Placental pericyte (primary cell): ENCODE results near the gene PPIC. TPM values are rescaled to one million over a fixed set of nuclear protein-coding genes. Genes with fewer than 3 reads are reported as not detected.

Experiments
- small RNA-seq: library from RNA; depleted of rRNA; stranded (forward); fragments of <200 nt; gene quantifications from one replicate; pipeline ENCODE3, GENCODE V24; 2012; ENCODE audit warnings: low replicate concordance
- total RNA-seq: library from RNA; depleted of rRNA; stranded (reverse); fragments of >200 nt; gene quantifications from 2 replicates; pipeline ENCODE4 v1.2.3, GENCODE V29; 2012

The PPIC gene
- total RNA-seq = 18.3 and 37.0 TPM in 2 replicates

DNA sequence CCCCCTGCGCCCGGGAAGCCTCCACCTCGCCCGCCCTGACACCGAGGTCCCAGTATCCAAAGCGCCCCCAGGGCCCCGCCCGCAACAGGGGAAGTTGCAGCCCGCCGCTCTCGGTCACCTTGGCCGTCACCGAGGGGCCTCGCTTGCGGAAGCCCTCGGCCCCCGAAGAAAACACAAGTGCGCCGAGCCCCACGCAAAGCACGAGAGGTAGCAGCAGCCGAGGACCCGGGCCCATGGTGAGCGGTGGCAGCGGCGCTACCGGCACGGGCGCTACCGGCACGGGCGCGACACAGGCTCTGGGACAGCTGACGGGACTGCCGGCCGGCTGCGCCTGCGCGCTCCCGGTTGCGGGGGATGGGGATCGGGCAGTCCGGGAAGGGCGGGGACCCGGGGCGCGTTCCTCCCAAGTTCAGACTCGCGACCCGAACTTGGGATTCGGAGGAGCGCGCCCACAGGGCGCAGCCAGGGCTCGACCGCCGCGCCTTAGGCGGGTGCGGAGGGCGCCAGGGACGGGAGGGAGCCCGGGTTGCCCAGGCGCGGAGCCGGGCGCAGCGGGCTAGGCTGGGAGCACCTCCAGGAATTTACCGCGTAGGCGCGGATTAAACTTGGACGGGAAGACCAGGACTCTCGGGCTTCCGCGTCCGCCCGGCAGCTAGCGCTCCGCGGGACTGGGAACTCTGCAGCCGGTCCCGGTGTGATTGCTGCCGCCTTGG, at the start of gene PPIC:
PPIC (minus strand) TSS at position 335 of the 713 bp plus-strand sequence; CDS start at position 235, 100 bp downstream.

Small RNA genes within 50 kb of the gene (small RNA-seq; reads per million reads assigned to genes)
- not detected for gene RN7SL689P
- not detected for gene RN7SL711P

Other genes with a start within 250 kb of the PPIC start
- 21.0 and 41.1 TPM in 2 replicates for gene SNX24, start 191.1 kb downstream of the PPIC start, total RNA-seq
- gene PRDM6, start 52.5 kb upstream of the PPIC start, total RNA-seq = 0.29 and 2.2 TPM in 2 replicates